Hematopoietic multipotent progenitor cell (in vitro differentiated cells): Measurements from ENCODE around the gene PLEKHG5. TPM values are rescaled to one million over a fixed set of nuclear protein-coding genes. Genes with fewer than 3 reads are reported as not detected.

Experiments used
- DNase-seq, 3 donors: peaks; one replicate each; pipeline ENCODE4 v3.0.0-alpha.2; 2011 to 2015; ENCODE audit warnings: low read depth in 2 of 3, low spot score in 2 of 3
- small RNA-seq: library from RNA; depleted of rRNA; stranded (forward); fragments of <200 nt; gene quantifications from one replicate; pipeline ENCODE3, GENCODE V24; 2012
- total RNA-seq: library from RNA; depleted of rRNA; stranded (reverse); fragments of >200 nt; gene quantifications from one replicate; pipeline ENCODE4 v1.2.3, GENCODE V29; 2012

Gene PLEKHG5
- total RNA-seq, 1 donor, result 0.54 TPM

GRCh38 chr1:6417961-6418667, 73.4 kb downstream of the PLEKHG5 start:
- no peak for DNase-seq

Small RNAs within 50 kb of the gene (small RNA-seq; reads per million reads assigned to genes)
- gene MIR4252 (not detected), gene RNU6-731P (not detected)

Other genes with a start within 250 kb of the PLEKHG5 start
- gene HES3, start 247.5 kb downstream of the PLEKHG5 start, total RNA-seq, result not detected
- 0.54 TPM for gene GPR153, start 230.6 kb downstream of the PLEKHG5 start, total RNA-seq
- gene ACOT7, start 97.9 kb downstream of the PLEKHG5 start, total RNA-seq, result 38.8 TPM
- gene HES2, start 71.7 kb downstream of the PLEKHG5 start, total RNA-seq, result under 0.01 TPM
- 0.27 TPM for gene ESPN, start 66.9 kb downstream of the PLEKHG5 start, total RNA-seq
- 7.3 TPM for gene TNFRSF25, start 25.5 kb downstream of the PLEKHG5 start, total RNA-seq
- 19.1 TPM for gene NOL9, start 62.8 kb upstream of the PLEKHG5 start, total RNA-seq
- not detected for gene TAS1R1, start 63.6 kb upstream of the PLEKHG5 start, total RNA-seq
- 60.9 TPM for gene ZBTB48, start 88.3 kb upstream of the PLEKHG5 start, total RNA-seq
- 41.7 TPM for gene KLHL21, start 111.2 kb upstream of the PLEKHG5 start, total RNA-seq
- 7.0 TPM for gene PHF13, start 122.1 kb upstream of the PLEKHG5 start, total RNA-seq
- gene THAP3, start 133.2 kb upstream of the PLEKHG5 start, total RNA-seq, result 19.4 TPM
- 14.5 TPM for gene DNAJC11, start 210.1 kb upstream of the PLEKHG5 start, total RNA-seq